HG02970 (cell line): Measurements from ENCODE around the gene SEBOX.

Source experiments
- ATAC-seq: cut with Tn5 transposase; IDR thresholded peaks from one replicate; pipeline ENCODE4 v1.9.1; 2021; ENCODE audit warnings: mild to moderate bottlenecking, moderate library complexity, moderate number of reproducible peaks; ENCODE audit not compliant: unreplicated experiment, low FRiP score

SEBOX gene

GRCh38 chr17:28364665-28365363, at the start of gene SEBOX:
TSS of gene SEBOX (minus strand) at chr17:28365199. CDS start at chr17:28365151, 48 bp downstream.
- ATAC-seq: no peak

GRCh38 chr17:28413804-28414203, 48.8 kb upstream of the SEBOX start:
- ATAC-seq: no peak

GRCh38 chr17:28412099-28412498, 47.1 kb upstream of the SEBOX start:
- no peak for ATAC-seq

GRCh38 chr17:28407974-28408306, 42.9 kb upstream of the SEBOX start:
- no peak for ATAC-seq

- no peak for ATAC-seq
These were observed 42.4 kb upstream of the SEBOX start for GRCh38 chr17:28407130-28407973.

- no peak for ATAC-seq
These were observed 41.4 kb upstream of the SEBOX start for GRCh38 chr17:28406473-28406814.

- no peak for ATAC-seq
These were observed 40.9 kb upstream of the SEBOX start, which contains the start of gene SLC46A1 for GRCh38 chr17:28405632-28406472. TSS of gene SLC46A1 (minus strand) at chr17:28406212. CDS start at chr17:28406114, 98 bp downstream.

- no peak for ATAC-seq
These were observed 40.0 kb upstream of the SEBOX start for GRCh38 chr17:28404812-28405570.

- no peak for ATAC-seq
These were observed 39.4 kb upstream of the SEBOX start for GRCh38 chr17:28404461-28404811.

GRCh38 chr17:28404007-28404406, 39.0 kb upstream of the SEBOX start:
- no peak for ATAC-seq

- ATAC-seq: no peak
These were observed 37.8 kb upstream of the SEBOX start for GRCh38 chr17:28402844-28403243.

- no peak for ATAC-seq
These were observed 37.2 kb upstream of the SEBOX start for GRCh38 chr17:28402224-28402630.

GRCh38 chr17:28399808-28400207, 34.8 kb upstream of the SEBOX start:
- no peak for ATAC-seq

GRCh38 chr17:28398280-28398981, 33.4 kb upstream of the SEBOX start:
- no peak for ATAC-seq

GRCh38 chr17:28397687-28398279, 32.8 kb upstream of the SEBOX start:
- ATAC-seq: no peak

GRCh38 chr17:28397275-28397674, 32.3 kb upstream of the SEBOX start:
- ATAC-seq: no peak

- ATAC-seq: no peak
These were observed 31.7 kb upstream of the SEBOX start for GRCh38 chr17:28396635-28397239.

- no peak for ATAC-seq
These were observed 31.0 kb upstream of the SEBOX start for GRCh38 chr17:28395968-28396367.

- no peak for ATAC-seq
These were observed 30.4 kb upstream of the SEBOX start for GRCh38 chr17:28395426-28395825.
